KG1 (cell line): ENCODE measurements around the gene CDC20B.

ENCODE experiments used
- DNase-seq: peaks from one replicate; lab custom pipeline; 2025; lab: John Stamatoyannopoulos, UW

CDC20B gene

GRCh38 chr5:55172937-55173686 is at the start of gene CDC20B:
Gene CDC20B, minus strand, starts transcription at chr5:55173177. Its CDS starts 177 bp downstream, at chr5:55173000.
- DNase-seq = no peak

- DNase-seq = no peak
Observed at GRCh38 chr5:55222092-55222984, 49.4 kb upstream of the CDC20B start.

- DNase-seq = no peak
Observed at GRCh38 chr5:55220433-55221185, 47.6 kb upstream of the CDC20B start.

GRCh38 chr5:55219770-55220169 is 46.8 kb upstream of the CDC20B start:
- no peak for DNase-seq

- DNase-seq = no peak
Observed at GRCh38 chr5:55218967-55219366, 46.0 kb upstream of the CDC20B start.

- no peak for DNase-seq
Observed at GRCh38 chr5:55211184-55211874, 38.4 kb upstream of the CDC20B start.

GRCh38 chr5:55205001-55205400 is 32.0 kb upstream of the CDC20B start:
- DNase-seq = no peak

- DNase-seq = no peak
Observed at GRCh38 chr5:55191165-55191564, 18.2 kb upstream of the CDC20B start.

- DNase-seq = no peak
Observed at GRCh38 chr5:55188656-55189540, 15.9 kb upstream of the CDC20B start.

GRCh38 chr5:55187370-55187769 is 14.4 kb upstream of the CDC20B start:
- no peak for DNase-seq

GRCh38 chr5:55180016-55180415 is 7.0 kb upstream of the CDC20B start:
- DNase-seq = no peak

GRCh38 chr5:55177078-55177477 is 4.1 kb upstream of the CDC20B start:
- no peak for DNase-seq

- DNase-seq = no peak
Observed at GRCh38 chr5:55176176-55176818, 3.3 kb upstream of the CDC20B start.

GRCh38 chr5:55175781-55176175 is 2.8 kb upstream of the CDC20B start:
- no peak for DNase-seq

GRCh38 chr5:55173687-55174230 is 782 bp upstream of the CDC20B start:
- DNase-seq = no peak

- peak; percentile 38 for DNase-seq
Observed at GRCh38 chr5:55172051-55172899, 702 bp downstream of the CDC20B start.

GRCh38 chr5:55171471-55171870 is 1.5 kb downstream of the CDC20B start:
- no peak for DNase-seq

- no peak for DNase-seq
Observed at GRCh38 chr5:55162666-55163065, 10.3 kb downstream of the CDC20B start.
